CD4-positive, alpha-beta T cell treated with Interferon alpha-2 for 1 hour (primary cell): ENCODE results near the gene BFSP2.

Experiments used
- DNase-seq, 2 donors: peaks; one replicate each; pipeline ENCODE4 v3.0.0-alpha.2; 2020 to 2022

BFSP2 gene

GRCh38 chr3:133400006-133400515 is at the start of gene BFSP2:
Gene BFSP2, plus strand, starts transcription at chr3:133400056. Its CDS starts 28 bp downstream, at chr3:133400084.
- no peak for DNase-seq

DNA sequence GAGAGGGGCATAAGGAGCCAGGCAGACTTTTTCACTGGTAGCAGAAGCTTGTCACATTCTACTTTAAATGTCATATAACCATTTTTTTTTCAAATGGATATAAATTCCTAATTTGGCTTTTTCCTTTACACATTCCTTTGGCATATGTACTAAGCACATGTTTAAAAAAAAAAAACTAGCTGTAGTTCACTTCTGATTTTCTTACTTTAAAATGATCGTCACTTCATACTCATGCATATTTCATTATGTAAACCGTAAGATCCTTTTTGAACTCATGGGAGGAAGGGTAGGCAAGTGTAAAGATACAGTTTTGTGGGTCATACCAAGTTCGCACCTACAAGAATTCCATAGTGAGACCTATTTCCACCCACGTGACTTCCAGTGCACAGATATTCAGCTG is 45.1 kb upstream of the BFSP2 start:
- DNase-seq, result no peak

DNA sequence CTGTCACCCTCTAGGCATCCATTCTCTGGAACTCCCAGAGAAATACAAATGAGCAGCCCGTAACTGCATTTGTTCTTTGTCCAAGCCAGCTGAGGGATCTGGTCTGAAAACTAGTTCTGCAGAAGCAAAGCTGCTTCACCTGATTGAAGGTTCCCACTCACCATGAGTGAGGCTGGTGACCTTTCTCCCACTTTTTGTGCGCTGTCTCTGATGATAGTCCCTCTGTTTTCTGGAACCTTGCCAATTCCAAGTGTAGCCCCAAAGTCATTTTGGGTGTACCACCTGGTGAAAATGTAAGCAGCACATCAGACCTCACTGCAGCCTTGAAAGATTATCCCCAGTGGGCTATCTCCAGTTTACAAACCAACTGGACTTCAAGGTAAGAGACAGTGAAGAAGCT is 39.4 kb upstream of the BFSP2 start:
- DNase-seq, result no peak

GRCh38 chr3:133361011-133361410 is 38.8 kb upstream of the BFSP2 start:
- DNase-seq, result no peak

DNA sequence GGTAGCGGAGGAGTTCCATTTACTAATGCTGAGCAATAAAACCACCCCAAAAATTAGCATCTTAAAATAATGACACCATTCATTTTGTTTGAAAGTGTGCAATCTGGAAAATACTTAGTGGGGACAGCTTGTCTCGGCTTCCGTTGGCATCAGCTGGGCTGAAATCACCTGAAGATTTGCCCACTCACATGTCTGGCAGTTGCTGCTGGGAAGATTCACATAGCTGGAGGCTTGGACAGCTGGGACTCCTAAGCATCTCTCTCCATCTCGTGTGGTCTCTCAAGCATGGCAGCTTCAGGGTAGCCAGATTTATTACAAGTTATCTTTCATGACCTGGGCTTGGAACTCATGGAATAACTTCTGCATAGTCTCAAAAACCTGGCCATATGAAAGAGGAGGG is 38.4 kb upstream of the BFSP2 start:
- DNase-seq, result no peak

- no peak for DNase-seq
Observed at GRCh38 chr3:133362539-133362938, 37.3 kb upstream of the BFSP2 start.

- DNase-seq, result no peak
Observed at GRCh38 chr3:133364704-133365103, 35.2 kb upstream of the BFSP2 start.

- no peak for DNase-seq
Observed at GRCh38 chr3:133366921-133367320, 32.9 kb upstream of the BFSP2 start.

GRCh38 chr3:133367403-133367802 is 32.5 kb upstream of the BFSP2 start:
- no peak for DNase-seq

DNA sequence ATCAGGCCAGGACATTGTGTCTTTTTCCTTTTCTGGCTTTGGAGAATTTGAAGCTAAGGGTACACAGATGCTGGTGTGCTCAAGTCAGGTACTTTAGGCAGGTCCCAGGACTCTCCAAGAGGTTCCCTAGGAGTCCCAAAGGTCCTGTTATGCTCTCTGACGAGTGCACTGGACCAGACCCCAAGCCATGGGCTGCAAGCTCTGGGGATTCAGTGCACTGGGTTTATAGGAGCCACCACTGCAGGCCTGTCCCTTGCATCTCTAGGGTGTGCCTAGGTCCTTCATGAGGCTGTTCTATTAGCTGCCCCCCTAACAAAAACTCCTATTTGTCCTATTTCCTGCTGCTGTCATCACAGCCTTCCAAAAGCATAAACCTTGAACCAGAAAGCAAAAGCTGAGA is 31.9 kb upstream of the BFSP2 start:
- DNase-seq, result no peak

DNA sequence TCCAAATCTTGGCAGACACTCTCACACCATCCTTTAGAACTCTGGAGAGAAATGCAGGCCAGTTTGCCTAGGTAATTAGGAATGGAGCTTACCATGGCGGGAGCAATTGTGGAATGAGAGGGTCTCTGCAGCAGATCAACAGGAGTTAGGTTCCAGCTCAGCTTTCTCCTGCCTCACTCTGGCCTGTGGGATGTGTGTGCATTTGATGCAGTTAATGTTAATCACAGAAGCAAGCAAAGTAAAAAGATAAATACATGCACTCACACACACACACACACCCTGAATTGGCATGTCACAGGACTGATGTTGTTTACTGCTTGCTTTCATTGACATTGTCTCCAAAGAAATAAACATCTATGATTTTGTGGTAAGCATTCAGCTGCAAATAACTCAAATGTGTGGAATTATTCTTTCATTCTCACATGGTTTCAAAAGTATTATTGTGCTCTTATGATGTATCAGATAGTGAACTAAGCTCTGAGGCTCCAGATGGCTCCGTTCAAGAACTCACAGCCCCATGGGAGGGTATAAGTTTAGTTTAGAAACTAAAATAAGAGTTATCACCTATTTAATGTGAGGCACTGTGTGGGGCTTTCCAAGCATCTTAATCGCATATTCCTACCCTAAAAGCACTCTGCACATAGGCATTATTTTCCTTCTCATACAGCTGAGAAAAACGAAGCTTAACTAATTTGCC is 31.3 kb upstream of the BFSP2 start:
- no peak for DNase-seq

GRCh38 chr3:133369068-133369440 is 30.8 kb upstream of the BFSP2 start:
- no peak for DNase-seq

GRCh38 chr3:133371181-133371580 is 28.7 kb upstream of the BFSP2 start:
- no peak for DNase-seq

DNA sequence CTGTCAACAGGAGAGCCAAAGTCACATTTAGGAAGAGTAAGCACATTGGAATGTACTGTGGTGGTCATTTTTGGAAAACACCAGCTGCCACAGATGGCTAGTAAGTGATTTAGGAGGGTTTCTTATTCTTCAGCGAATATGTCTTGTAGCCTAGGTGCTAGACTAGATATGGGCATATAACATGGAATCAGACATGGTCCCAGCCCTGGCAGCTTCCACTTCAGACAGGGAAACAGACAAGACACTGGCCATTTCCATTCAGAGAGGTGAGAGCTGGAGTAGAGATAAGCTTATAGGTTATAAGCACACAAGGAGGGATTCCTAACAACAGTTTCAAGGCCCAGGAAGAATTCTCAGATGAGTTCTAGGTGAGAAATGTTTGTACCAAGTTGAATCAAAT is 28.2 kb upstream of the BFSP2 start:
- no peak for DNase-seq

GRCh38 chr3:133374708-133375402 is 25.0 kb upstream of the BFSP2 start:
- DNase-seq, result no peak

- no peak for DNase-seq
Observed at GRCh38 chr3:133375403-133375745, 24.5 kb upstream of the BFSP2 start.

- no peak for DNase-seq
Observed at GRCh38 chr3:133376810-133377209, 23.0 kb upstream of the BFSP2 start.

DNA sequence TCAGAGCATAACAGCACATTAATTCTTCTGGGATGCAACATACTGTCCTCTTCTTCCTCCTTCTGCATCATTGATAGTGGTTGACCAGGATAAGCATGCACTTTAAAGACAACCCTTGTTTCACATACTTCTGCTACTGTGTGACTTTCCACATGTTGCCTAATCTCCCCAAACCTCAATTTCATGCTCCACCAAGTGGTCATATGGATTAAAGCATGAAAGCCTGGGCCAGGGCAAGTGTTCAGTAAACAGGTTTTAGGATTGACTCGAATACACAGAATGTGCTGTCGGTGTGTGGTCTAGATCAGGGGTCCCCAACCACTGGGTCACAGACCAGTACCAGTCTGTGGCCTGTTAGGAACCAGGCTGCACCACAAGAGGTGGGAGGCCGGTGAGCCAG is 22.5 kb upstream of the BFSP2 start:
- no peak for DNase-seq

- DNase-seq, result no peak
Observed at GRCh38 chr3:133379926-133380325, 19.9 kb upstream of the BFSP2 start.

GRCh38 chr3:133380481-133381225 is 19.2 kb upstream of the BFSP2 start:
- no peak for DNase-seq

- DNase-seq, result no peak
Observed at GRCh38 chr3:133381346-133382109, 18.3 kb upstream of the BFSP2 start.

DNA sequence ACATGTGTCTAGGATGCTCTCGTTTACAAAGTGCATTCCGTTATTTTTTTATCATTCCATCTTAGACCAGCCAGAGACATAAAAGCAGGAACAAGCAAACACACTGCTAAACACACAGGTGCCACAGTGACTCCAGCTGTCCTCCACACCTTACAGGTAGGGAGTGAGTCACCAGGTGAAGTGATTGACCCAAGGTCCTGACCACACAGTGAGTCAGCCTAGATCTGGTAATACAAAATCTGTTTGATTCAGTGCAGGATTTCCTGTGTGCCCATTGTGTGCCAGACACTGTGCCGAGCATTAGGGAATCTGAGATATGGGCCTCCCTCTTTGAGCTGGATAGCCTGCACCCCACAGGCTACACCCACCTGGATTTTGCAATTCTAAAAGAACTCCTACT is 16.7 kb upstream of the BFSP2 start:
- no peak for DNase-seq

DNA sequence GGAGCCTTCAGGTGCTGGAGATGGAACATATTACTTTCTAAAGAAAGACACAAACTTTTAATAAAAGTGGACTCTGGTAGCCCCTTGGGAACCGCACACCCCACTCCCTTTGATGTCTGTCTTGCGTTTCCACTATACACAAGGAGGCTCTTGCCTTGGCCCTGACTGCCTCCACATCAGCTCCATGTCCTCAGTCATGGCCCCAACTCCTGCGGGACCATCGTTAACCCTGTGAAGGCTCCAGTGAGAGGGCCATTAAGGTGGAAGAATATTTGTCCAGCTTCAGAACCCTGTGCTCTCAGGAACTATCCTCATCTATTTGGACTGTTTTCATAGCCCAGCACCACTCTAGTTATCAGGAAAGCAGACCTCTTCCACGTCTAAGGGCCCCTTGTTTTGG is 16.1 kb upstream of the BFSP2 start:
- DNase-seq, result no peak
